GM12892 (cell line): ENCODE data around the gene HUNK.

Source experiments
- DNase-seq: peaks from one replicate; pipeline ENCODE4 v3.0.0; 2011; ENCODE audit not compliant: insufficient read length
- FAIRE-seq: peaks from 2 replicates; lab custom pipeline; 2011; peaks lifted over from hg19 to GRCh38; lab: Jason Lieb, UNC
- POLR2A ChIP-seq: IDR thresholded peaks from 2 replicates; pipeline ENCODE4 v1.6.1; 2011; ENCODE audit warnings: low read depth, low read length, control low read depth
- POLR2AphosphoS5 ChIP-seq: IDR thresholded peaks from 2 replicates; pipeline ENCODE4 v1.6.1; 2011; ENCODE audit warnings: low read depth, low read length, control low read depth
- TAF1 ChIP-seq: IDR thresholded peaks from 2 replicates; pipeline ENCODE4 v1.6.1; 2011; ENCODE audit warnings: low read depth, mild to moderate bottlenecking, control low read depth, low read length, borderline replicate concordance

HUNK gene

DNA sequence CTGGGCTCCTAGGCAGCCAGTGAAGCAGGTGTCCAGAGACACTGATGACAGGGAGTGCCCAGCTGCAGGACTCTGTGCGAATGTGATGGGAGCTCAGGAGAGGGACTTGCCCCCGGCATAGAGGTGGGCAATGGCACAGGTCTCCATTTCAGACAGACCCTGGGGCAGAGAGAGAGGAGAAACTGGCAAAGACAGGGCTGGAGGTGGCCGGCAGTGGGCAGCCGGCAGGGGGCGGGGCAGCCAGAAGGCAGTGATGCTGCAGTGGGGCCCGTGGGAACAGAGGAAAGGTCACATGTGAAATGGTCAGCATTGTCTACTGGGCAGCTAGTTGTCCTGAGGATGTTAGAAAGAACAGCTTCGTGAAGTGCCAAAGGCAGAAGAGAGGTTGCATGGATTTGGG is 112.6 kb downstream of the HUNK start:
- DNase-seq (no peak), FAIRE-seq (no peak)

DNA sequence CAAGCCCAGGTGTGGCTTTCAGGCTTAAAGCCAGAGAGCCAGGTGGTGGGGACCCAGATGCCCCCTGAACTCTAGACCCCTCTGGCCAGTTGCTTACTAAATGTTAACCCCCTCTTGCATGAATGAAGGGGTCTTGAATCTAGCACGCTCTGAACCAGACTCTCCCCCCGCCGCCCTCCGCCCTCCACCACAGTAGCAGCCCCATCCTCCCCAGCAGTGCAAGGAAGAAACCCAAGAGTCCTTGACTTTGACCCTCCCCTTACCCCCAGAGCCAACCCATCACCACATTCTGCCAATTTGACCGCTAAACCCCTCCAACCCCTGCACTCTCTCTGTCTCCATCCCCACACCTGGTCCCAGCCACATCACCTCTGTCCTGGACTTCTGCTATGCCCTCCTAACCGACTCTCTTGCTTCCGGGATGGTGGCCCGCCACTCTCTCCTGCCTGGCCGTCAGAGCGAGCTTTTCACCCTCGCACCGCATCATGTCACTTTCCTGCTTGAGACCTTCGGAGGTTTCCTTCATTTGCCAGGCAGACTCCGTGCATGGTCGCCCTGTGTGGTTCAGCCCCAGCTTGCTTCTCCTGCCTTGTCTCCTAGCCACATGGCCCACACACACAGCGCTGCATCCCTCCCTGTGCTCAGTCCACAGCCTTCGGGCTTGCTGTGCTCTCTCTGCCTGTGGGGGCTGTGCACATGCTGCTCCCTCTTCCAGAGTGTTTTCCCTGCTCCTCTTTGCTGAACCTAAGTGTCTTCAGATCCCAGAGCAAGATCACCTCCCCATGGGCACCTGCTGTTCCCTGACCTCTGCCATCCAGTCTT is 113.4 kb downstream of the HUNK start:
- DNase-seq (no peak), FAIRE-seq (no peak)
- TF ChIP-seq POLR2A (no peak), POLR2AphosphoS5 (no peak), TAF1 (no peak)

More for the DNA sequence above, 112.6 kb downstream of the HUNK start:
- no peak for TF ChIP-seq POLR2AphosphoS5
- TF ChIP-seq POLR2A: no peak
- TF ChIP-seq TAF1: no peak

DNA sequence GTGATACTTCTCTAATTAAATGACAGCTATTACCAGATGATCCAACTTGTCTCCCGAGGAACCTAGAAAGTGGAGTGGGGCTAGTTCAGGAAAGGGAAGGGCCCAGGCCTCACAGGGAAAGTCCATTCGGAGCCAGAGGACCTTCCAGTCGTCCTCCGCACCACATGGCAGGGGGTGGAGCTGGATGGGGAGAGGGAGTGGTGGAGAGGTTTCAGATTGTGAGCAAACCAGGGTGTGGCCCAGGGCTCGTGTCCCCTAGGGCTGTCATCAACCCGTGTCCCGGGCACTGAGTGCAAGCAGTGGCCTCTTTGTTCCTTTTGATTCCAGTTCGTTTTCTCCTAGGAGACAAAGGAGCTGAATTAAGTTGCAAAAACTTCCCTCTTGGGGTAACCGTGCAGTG is 114.9 kb downstream of the HUNK start:
- FAIRE-seq: no peak
- TF ChIP-seq POLR2A (no peak), TAF1 (no peak), POLR2AphosphoS5 (no peak)

GRCh38 chr21:31988492-31989290 is 115.9 kb downstream of the HUNK start:
- no peak for FAIRE-seq
- TF ChIP-seq POLR2AphosphoS5 (no peak), TAF1 (no peak), POLR2A (no peak)
- DNase-seq: no peak

More for the DNA sequence above, 114.9 kb downstream of the HUNK start:
- no peak for DNase-seq

GRCh38 chr21:31991356-31992331 is 118.8 kb downstream of the HUNK start:
- DNase-seq (no peak), FAIRE-seq (no peak)
- no peak for TF ChIP-seq POLR2A
- TF ChIP-seq POLR2AphosphoS5: no peak
- no peak for TF ChIP-seq TAF1

DNA sequence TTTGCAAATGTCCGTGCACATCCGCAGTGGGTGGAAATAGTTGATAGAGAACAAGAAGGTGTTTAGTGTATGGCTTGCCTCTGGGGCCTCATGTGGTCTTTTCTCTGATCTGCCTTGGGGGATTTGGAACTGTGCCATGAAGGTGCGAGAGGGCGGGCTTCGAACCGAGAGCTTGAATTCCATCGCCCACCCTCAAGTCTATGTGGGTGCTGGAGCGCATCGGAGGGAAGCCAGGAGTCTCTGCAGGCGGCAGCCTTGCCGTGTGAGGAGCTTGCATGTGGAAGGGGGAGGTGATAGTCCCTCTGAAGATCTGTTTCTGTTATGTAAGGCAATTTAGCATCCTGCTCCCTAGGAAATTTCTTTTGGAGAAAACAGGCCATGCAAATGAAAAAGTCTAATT is 119.6 kb downstream of the HUNK start:
- FAIRE-seq (no peak), DNase-seq (no peak)
- TF ChIP-seq POLR2A (no peak), TAF1 (no peak), POLR2AphosphoS5 (no peak)

DNA sequence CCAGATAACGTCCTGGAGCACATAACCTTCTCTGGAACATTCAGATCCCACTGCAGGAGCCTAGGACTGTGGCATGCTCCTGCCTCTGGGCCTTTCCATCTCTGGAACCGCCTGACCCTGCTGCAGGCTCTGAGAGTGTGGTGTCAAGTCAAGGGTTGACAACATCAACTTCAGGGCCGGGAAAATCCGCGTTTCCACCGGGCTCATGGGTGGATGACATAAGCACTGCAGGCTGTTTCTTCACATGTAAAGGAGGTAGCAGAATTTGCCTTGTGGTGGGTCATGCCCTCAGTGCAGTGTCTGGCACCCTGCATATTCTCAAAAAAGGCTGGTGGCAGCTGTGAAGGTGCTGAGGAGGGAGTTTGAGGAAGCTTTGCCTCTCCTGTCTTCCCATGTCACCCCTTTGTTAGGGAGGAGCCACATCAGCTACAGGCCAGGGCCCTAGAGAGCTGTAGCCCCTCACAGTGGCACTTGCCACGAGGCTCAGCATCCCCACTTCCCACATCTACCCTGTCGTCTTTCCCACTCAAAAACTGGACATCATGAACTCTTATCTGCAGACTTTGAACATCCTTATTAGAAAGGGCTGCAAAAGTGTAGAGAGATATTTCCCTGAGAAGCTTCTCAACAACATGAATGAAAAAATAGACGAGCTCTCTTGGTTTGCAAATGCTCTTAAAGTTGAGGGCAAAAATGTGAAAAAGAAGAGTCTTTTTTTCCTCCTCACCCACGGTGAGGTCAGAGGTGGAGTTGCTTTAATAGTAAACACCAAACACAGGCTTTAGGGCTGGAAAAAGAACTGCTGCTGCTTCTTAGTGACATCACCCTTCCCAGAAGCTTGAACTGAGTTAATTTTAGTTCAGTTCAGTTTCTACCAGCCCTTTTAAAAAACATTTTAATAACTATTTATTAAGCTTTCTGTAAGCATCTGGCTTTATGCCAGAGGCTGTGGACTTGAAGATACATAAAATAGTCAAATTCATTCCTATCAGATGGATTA is 121.3 kb downstream of the HUNK start:
- FAIRE-seq (no peak), DNase-seq (no peak)
- TF ChIP-seq TAF1: no peak
- no peak for TF ChIP-seq POLR2A
- no peak for TF ChIP-seq POLR2AphosphoS5

GRCh38 chr21:31997191-31997590 is 124.4 kb downstream of the HUNK start:
- DNase-seq (no peak), FAIRE-seq (no peak)
- no peak for TF ChIP-seq POLR2A
- no peak for TF ChIP-seq POLR2AphosphoS5

DNA sequence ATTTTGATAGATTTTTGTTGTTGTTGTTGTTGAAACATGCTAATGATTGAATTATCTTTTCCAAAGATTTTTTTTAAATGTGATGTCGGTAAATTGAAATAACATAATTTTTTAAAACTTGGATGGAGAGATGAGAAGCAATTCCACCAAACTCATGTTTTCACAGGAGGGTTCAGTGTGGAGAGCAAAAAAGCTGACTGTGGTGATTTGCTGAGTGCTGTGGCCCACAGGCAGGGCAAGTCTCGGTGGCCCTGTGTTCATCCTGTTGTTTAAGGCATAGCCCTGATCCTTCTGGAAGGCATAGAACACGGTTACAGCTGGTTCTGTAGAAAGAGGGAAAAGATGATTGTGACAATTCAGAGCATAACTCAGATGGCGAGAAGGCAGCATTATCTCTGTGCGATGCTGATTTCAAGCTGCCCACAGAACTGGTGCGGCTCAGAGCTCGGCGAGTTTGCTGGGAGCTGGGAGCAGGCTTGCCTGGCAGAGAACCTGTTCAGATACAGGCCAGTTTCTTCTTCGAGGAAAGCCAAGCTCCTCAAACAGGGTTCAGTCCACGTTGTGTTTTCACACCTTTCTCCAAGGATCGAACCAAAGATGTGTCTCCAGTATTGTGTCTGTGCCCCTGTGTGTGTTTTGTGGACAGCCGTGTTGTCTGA is 127.1 kb downstream of the HUNK start:
- no peak for TF ChIP-seq POLR2AphosphoS5
- TF ChIP-seq POLR2A: no peak
- TF ChIP-seq TAF1: no peak
- no peak for DNase-seq
- FAIRE-seq: no peak

DNA sequence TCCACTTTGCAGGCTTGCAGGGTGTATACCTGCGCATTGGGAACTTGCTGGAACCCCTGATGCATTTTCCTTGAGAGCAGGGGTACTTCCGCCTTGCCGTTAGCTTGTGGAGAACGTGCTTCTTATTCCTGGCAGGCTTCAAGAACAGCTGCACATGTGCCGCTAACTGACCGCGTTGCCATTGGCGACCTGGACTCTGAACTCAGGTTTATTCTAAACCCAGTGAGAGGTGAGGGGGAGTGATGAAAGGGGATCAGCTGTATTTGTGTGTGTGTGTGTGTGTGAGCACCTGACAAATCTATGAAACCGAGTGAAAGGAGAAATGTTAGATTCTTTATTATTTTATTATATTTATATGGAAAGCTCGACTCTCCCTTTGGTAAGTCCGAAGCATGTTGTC is 128.6 kb downstream of the HUNK start:
- TF ChIP-seq POLR2A (no peak), POLR2AphosphoS5 (no peak), TAF1 (no peak)
- DNase-seq: no peak
- no peak for FAIRE-seq
